ENCODE data around the gene SRP14.

SRP14 gene

GRCh38 chr15:40034186-40034946, 4.6 kb downstream of the SRP14 start:
- TF ChIP-seq SPI1 (IDR thresholded peaks at IDR 0.05; ENCODE audit: borderline replicate concordance, low read depth) (no peak), GABPA (IDR thresholded peaks at IDR 0.05; ENCODE audit: low read depth) (no peak), CTCF (IDR thresholded peaks at IDR 0.05; ENCODE audit: insufficient read depth, low read length) (no peak), POLR2AphosphoS5 (IDR thresholded peaks at IDR 0.05; ENCODE audit: low read depth) (no peak), REST (IDR thresholded peaks at IDR 0.05; ENCODE audit: insufficient replicate concordance, low read depth) (no peak)
- H3K4me3 ChIP-seq (replicated peaks; ENCODE audit: insufficient read depth, low read length), result no peak overlapping the region
- H3K27ac ChIP-seq (replicated peaks), result no peak overlapping the region
- DNase-seq (ENCODE audit: low read depth in 1 of 2, low spot score in 1 of 2), result no peak
- no peaks in the 10 kb centered on the region for H3K27me3 ChIP-seq (ENCODE audit: insufficient read depth, poor library complexity, severe bottlenecking)

- DNase-seq (ENCODE audit: low read depth in 1 of 2, low spot score in 1 of 2), result no peak
- Histone ChIP-seq H3K4me3 (replicated peaks; ENCODE audit: insufficient read depth, low read length) (no peak overlapping the region), H3K27ac (replicated peaks) (no peak overlapping the region), H3K27me3 (ENCODE audit: insufficient read depth, poor library complexity, severe bottlenecking) (no peaks in the 10 kb centered on the region)
- TF ChIP-seq POLR2AphosphoS5 (IDR thresholded peaks at IDR 0.05; ENCODE audit: low read depth) (no peak), SPI1 (IDR thresholded peaks at IDR 0.05; ENCODE audit: borderline replicate concordance, low read depth) (no peak), GABPA (IDR thresholded peaks at IDR 0.05; ENCODE audit: low read depth) (no peak), REST (IDR thresholded peaks at IDR 0.05; ENCODE audit: insufficient replicate concordance, low read depth) (no peak), CTCF (IDR thresholded peaks at IDR 0.05; ENCODE audit: insufficient read depth, low read length) (no peak)
These were observed 6.7 kb downstream of the SRP14 start for GRCh38 chr15:40032125-40032839.

- Histone ChIP-seq H3K27ac (replicated peaks) (no peak overlapping the region), H3K4me3 (replicated peaks; ENCODE audit: insufficient read depth, low read length) (no peak overlapping the region), H3K27me3 (ENCODE audit: insufficient read depth, poor library complexity, severe bottlenecking) (no peaks in the 10 kb centered on the region)
- DNase-seq (ENCODE audit: low read depth in 1 of 2, low spot score in 1 of 2), result no peak
- TF ChIP-seq POLR2AphosphoS5 (IDR thresholded peaks at IDR 0.05; ENCODE audit: low read depth) (no peak), GABPA (IDR thresholded peaks at IDR 0.05; ENCODE audit: low read depth) (no peak), REST (IDR thresholded peaks at IDR 0.05; ENCODE audit: insufficient replicate concordance, low read depth) (no peak), SPI1 (IDR thresholded peaks at IDR 0.05; ENCODE audit: borderline replicate concordance, low read depth) (no peak), CTCF (IDR thresholded peaks at IDR 0.05; ENCODE audit: insufficient read depth, low read length) (no peak)
These were observed 7.7 kb downstream of the SRP14 start for GRCh38 chr15:40031300-40031699.
